DMS 273 (cell line): ENCODE data around the gene IL23R.
A peak's percentile ranks its signal among the peaks of the same experiment; 100 is the strongest.

ENCODE experiments used
- DNase-seq: peaks from one replicate; lab custom pipeline; 2025; ENCODE audit not compliant: unreplicated experiment; lab: John Stamatoyannopoulos, UW

The IL23R gene

DNA sequence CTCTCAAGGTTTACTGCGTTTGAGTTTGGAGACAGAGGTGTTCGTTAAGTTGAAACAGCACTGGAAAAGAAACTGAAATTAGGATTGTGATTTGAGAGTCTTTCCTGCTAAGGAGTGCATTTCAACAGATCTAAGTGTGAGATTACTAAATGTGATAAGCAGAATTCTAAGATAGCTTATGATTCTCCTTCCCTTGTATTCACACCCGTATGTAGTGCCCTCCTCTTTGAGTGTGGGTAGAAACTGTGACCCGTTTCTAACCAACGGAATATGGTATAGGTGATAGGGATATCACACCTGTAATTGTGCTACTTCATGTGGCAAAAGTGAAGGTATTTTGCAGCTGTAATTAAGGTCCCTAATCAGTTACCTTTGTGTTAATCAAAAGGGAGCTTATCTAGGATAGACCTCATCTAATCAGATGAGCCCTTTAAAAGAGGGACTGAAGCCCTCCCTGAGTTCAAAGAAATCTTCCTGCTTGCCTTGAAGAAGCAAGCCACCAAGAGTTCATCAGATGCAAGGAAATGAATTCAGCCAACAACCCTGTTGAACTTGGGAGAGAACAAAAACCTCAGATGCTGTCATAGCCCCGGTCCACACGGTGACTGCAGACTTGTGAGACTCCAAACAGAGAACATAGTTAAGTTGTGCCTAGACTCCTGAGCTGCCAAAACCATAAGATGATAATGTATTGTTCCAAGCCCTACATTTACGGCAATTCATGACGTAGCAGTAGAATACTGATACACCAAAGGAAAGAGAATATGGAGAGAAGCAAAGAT lies 128.8 kb downstream of the IL23R start:
- DNase-seq = no peak

DNA sequence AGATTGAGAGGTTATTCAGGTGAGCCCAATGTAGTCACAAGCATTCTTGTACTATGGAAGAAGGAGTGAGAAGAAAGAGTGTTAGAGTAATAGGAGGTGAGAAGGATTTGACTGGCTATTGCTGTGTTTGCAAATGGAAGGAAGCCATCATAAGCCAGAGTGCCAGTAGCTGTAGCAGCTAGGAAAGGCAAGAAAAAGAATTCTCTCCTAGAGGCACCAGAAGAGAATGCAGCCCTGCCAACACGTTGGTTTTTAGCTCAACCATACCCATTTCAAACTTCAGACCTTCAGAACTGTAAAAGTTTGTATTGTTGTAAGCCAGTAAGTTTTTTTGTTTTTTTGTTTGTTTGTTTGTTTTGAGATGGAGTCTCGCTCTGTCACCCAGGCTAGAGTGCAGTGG lies 132.5 kb downstream of the IL23R start:
- peak; percentile 15 for DNase-seq

DNA sequence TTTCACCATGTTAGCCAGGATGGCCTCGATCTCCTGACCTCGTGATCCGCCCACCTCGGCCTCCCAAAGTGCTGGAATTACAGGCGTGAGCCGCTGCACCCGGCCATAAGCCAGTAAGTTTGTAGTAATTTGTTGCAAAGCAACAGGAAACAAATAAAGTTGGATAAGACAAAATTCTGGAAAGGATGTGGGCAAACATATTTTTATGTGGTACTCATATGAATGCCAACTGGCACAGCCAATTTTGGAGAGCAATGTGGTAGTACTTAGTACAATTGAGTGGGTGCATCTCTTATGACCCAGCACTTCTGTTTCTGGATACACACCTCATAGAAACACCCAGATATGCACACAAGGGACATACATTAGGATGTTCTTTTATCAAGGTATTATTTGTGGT lies 133.0 kb downstream of the IL23R start:
- no peak for DNase-seq

DNA sequence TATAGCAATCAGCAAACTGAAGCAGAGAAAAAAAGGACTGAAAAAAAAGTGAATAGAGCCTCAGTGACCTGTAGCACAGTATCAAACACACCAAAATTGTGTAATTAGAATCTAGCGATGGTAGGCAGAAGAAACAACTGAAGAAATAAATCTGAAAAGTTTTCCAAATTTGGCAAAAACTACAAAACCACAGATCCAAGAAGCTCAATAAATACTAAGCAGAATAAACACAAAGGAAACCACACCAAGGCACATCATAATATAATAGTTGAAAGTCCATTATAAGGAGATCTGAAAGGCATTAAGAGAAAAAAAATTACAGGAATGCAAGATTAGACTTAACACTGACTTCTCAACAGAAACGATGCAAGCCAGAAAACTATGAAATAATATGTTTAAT lies 134.3 kb downstream of the IL23R start:
- DNase-seq = no peak

DNA sequence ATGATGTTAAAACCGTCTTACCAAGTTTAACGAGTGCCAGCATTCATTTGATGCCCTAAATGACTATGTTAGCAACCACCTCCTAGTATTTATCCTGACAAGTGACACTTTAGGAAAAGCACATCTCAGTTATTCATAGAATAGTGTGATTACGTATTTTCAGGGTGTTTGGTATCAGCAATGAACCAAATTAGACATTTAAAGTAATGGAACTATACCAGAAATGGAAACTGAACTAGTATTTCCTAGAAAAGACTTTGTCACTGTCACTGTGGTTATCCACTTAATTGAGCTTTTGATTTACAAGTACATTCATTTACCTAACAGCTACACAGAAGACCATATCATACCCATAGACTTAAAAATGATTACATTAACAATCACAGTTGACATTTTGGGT lies 137.8 kb downstream of the IL23R start:
- DNase-seq = no peak

DNA sequence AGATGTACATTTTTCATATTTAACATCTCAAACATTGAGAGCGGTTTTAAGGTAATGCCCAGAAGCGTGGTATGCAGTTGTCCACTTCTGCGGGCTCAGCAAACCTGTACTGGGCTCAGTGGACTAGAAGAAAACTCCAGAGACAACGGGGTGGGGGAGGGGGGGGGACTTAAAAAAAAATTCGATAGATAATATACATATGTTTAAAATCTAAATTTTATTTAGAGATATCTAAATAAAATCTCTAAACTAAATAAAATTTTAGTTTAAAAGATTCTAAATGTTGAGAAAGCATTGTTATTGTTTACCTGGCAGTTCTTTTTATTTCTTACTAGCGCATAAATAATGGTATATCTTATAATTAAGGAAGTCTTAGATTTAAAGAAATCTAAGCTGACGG lies 140.3 kb downstream of the IL23R start:
- DNase-seq = no peak

DNA sequence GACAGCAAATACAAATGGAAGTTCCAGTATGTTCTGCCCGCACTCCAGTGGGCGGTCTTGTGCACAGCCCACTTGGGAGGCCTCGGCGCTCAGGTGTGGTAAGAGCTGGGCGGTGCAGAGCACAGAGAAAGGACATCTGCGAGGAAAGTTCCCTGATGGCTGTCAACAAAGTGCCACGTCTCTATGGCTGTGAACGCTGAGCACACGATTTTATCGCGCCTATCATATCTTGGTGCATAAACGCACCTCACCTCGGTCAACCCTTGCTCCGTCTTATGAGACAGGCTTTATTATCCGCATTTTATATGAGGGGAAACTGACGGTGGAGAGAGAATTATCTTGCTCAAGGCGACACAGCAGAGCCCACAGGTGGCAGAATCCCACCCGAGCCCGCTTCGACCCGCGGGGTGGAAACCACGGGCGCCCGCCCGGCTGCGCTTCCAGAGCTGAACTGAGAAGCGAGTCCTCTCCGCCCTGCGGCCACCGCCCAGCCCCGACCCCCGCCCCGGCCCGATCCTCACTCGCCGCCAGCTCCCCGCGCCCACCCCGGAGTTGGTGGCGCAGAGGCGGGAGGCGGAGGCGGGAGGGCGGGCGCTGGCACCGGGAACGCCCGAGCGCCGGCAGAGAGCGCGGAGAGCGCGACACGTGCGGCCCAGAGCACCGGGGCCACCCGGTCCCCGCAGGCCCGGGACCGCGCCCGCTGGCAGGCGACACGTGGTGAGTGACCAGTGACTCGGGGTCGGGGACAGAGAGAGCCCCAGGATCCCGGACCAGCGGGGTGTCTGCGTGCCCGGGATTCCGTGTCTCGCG lies 141.2 kb downstream of the IL23R start, which contains the start of gene IL12RB2:
Gene IL12RB2, plus strand, starts transcription at position 623 of the 810 bp plus-strand sequence. CDS start 12,496 bp downstream, outside the sequence.
- DNase-seq = peak; percentile 63

DNA sequence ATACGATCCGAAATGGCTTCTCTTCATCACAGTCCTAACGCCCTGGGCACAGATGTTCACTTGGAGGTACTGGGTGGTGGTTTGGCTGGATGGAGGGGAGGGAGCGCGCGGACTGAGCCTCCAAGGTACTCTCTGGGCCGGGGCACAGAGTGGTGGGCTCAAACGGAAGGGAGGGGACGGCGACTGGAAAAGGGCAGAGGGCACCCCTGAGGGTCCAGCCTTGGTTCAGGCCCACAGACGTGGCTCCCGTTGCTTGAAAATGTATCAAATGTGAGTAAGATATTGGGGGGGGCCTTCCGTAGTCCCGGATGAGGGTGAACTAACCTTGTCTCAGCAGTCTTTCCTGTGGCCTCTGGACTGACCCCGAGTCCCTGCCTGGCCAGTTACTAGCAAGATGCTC lies 141.9 kb downstream of the IL23R start:
- DNase-seq = peak; percentile 58
